HG03457 (cell line): ENCODE measurements around the gene ZNF668.
"Not testable (repeated sequence)": the region's sequence is repeated elsewhere in the genome, so short reads cannot be mapped to it uniquely, and the experiment has no call there.

Experiments
- ATAC-seq: cut with Tn5 transposase; IDR thresholded peaks from one replicate; pipeline ENCODE4 v1.9.1; 2021; ENCODE audit warnings: moderate number of reproducible peaks; ENCODE audit not compliant: unreplicated experiment

Gene ZNF668

DNA sequence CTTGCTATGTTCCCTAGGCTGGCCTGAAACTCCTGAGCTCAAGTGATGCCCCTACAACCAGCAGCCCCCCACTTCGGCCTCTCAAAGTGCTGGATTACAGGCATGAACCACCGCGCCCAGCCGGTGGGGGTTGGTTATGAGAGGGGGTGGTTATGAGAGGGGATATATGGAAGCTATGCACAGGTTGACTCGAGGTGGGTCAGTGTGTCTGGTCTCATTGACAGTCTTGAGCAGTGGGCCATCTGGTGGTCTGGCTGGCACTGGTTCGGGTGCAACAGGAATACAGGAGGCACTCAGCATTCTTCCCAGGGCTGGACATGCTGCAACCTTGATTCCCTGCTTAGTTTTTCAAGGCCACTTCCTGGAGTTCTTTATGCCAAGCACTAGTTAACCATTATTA, 58.0 kb downstream of the ZNF668 start:
- ATAC-seq: no peak

DNA sequence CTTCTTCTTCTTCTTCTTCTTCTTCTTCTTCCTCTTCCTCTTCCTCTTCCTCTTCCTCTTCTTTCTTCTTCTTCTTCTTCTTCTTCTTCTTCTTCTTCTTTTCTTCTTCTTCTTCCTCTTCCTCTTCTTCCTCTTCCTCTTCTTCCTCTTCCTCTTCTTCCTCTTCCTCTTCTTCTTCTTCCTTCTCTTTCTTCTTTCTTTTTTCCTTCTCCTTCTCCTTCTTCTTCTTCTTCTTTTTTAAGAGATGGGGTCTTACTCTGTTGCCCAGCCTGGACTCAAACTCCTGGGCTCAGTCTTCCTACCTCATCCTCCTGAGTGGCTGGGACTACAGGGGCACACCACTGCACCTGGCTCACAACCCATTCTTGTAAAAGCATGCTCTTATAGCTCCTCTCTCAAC, 60.7 kb downstream of the ZNF668 start:
- ATAC-seq: not testable (repeated sequence)

DNA sequence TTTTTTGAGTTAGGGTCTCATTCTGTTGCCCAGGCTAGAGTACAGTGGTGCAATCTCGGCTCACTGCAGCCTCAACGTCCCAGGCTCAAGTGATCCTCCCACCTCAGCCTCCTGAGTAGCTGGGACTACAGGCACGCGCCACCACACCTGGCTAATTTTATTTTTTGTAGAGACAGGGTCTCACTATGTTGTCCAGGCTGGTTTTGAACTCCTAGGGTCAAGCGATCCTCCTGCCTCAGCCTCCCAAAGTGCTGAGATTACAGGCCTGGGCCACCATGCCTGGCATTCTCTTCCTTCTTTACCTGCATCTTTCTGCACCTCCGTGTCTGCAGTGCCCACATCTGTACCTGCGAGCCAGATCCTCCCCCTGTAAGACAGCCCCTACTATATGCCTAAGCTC, 62.2 kb downstream of the ZNF668 start:
- not testable (repeated sequence) for ATAC-seq
